Kidney epithelial cell (primary cell): ENCODE data around the gene CSRNP3. TPM values are rescaled to one million over a fixed set of nuclear protein-coding genes. Genes with fewer than 3 reads are reported as not detected.

Source experiments
- DNase-seq: peaks from one replicate; pipeline ENCODE4 v3.0.0-alpha.2; 2010; ENCODE audit warnings: low read depth
- H3K27me3 ChIP-seq: 2 replicates; pipeline ENCODE4 v1.6.0; 2011; ENCODE audit warnings: low read length; ENCODE audit not compliant: control insufficient read depth, insufficient read depth
- H3K36me3 ChIP-seq: 2 replicates; pipeline ENCODE4 v1.5.1; 2011; ENCODE audit warnings: low read length; ENCODE audit not compliant: control insufficient read depth, insufficient read depth
- H3K4me3 ChIP-seq: 2 replicates; pipeline ENCODE4 v1.5.1; 2011; ENCODE audit warnings: low read depth, mild to moderate bottlenecking, control low read depth, low read length
- CTCF ChIP-seq: IDR thresholded peaks from 2 replicates; pipeline ENCODE4 v1.5.1; 2011; ENCODE audit warnings: mild to moderate bottlenecking, moderate library complexity, low read length, control low read depth, inconsistent platforms; ENCODE audit not compliant: insufficient read depth, poor library complexity, severe bottlenecking
- total RNA-seq: library from RNA; depleted of rRNA; stranded (reverse); fragments of >200 nt; gene quantifications from 2 replicates; pipeline ENCODE4 v1.2.3, GENCODE V29; 2015

The CSRNP3 gene
- total RNA-seq, 1 donor from 2014 or later: 1.6 TPM

GRCh38 chr2:165563468-165564225, 94.1 kb downstream of the CSRNP3 start:
- H3K27me3 ChIP-seq: no peaks in the 10 kb centered on the region
- no peak overlapping the region for H3K4me3 ChIP-seq
- TF ChIP-seq CTCF: peak; percentile 22
- no peaks in the 10 kb centered on the region for H3K36me3 ChIP-seq
- no peak for DNase-seq

GRCh38 chr2:165566008-165566407, 96.5 kb downstream of the CSRNP3 start:
- Histone ChIP-seq H3K4me3 (no peak overlapping the region), H3K27me3 (no peaks in the 10 kb centered on the region), H3K36me3 (no peaks in the 10 kb centered on the region)
- no peak for DNase-seq
- no peak for TF ChIP-seq CTCF

GRCh38 chr2:165567273-165567672, 97.8 kb downstream of the CSRNP3 start:
- no peak for TF ChIP-seq CTCF
- Histone ChIP-seq H3K36me3 (no peaks in the 10 kb centered on the region), H3K4me3 (no peak overlapping the region), H3K27me3 (no peaks in the 10 kb centered on the region)
- DNase-seq: no peak

- no peak for DNase-seq
- no peak for TF ChIP-seq CTCF
- Histone ChIP-seq H3K4me3 (no peak overlapping the region), H3K36me3 (no peaks in the 10 kb centered on the region), H3K27me3 (no peaks in the 10 kb centered on the region)
Measured at GRCh38 chr2:165568361-165568760, 98.9 kb downstream of the CSRNP3 start.

GRCh38 chr2:165571477-165571876, 102.0 kb downstream of the CSRNP3 start:
- no peaks in the 10 kb centered on the region for H3K27me3 ChIP-seq
- no peak overlapping the region for H3K4me3 ChIP-seq
- H3K36me3 ChIP-seq: no peaks in the 10 kb centered on the region
- TF ChIP-seq CTCF: no peak
- no peak for DNase-seq

GRCh38 chr2:165572151-165572550, 102.7 kb downstream of the CSRNP3 start:
- DNase-seq: no peak
- no peak for TF ChIP-seq CTCF

More at GRCh38 chr2:165572151-165572550, 102.7 kb downstream of the CSRNP3 start:
- H3K36me3 ChIP-seq: no peaks in the 10 kb centered on the region
- H3K4me3 ChIP-seq: no peak overlapping the region
- H3K27me3 ChIP-seq: no peaks in the 10 kb centered on the region
